ENCODE data around the gene RBFA. TPM values are rescaled to one million over a fixed set of nuclear protein-coding genes. Genes with fewer than 3 reads are reported as not detected.

RBFA gene
- polyA plus RNA-seq, 3 donors = 4.0 to 14.7 (median 5.7) TPM

DNA sequence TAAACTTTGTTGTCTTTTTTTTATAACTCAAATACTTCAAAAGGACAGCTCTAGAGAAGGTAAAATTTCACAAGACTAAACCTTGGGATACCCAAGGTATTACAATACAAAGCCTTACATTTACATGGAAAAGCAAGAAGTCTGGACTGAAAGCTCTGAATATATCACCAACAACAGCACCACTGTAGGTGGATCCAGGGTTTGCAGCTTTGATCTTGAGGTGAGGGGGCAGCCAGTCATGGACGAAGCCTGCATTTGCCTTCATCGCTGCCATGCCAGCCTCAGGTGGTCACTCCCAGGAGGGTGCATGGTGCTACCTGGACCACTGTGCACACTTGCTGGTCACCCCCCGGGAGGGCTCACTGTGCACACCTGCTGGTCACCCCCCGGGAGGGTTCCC is 36.6 kb downstream of the RBFA start:
- H3K4me3 ChIP-seq (replicated peaks in 1 of 3; ENCODE audit: low read depth in 2 of 3, low read length in 3 of 3) = no peak overlapping the region
- Mint-ChIP-seq H3K27me3 (ENCODE audit: low read depth in 3 of 3) (peaks cover 0 to 3% (median 2%) of the 10 kb centered on the region in 3 donors), H3K27ac (no peak overlapping the region), H3K36me3 (no peaks in the 10 kb centered on the region), H3K9me3 (peaks cover 0 to 20% (median 3%) of the 10 kb centered on the region in 7 donors), H3K4me1 (no peaks in the 10 kb centered on the region), H3K4me3 (no peak overlapping the region)
- H4K20me1 ChIP-seq (ENCODE audit: insufficient read depth, low read length) = no peaks in the 10 kb centered on the region
- H3K9ac ChIP-seq (ENCODE audit: insufficient read depth, low read length, poor library complexity, severe bottlenecking) = no peak overlapping the region
- H3K4me2 ChIP-seq (replicated peaks; ENCODE audit: extremely low read depth, low read length, poor library complexity, severe bottlenecking) = no peak overlapping the region
- H3K36me3 ChIP-seq (replicated peaks in 1 of 2; ENCODE audit: control insufficient read depth in 1 of 2, insufficient read depth in 2 of 2, low read length in 2 of 2) = no peaks in the 10 kb centered on the region
- no peak overlapping the region for H2AFZ ChIP-seq (ENCODE audit: insufficient read depth, low read depth, low read length, poor library complexity, severe bottlenecking)
- DNase-seq = no peak
- TF ChIP-seq, protein P1, sequence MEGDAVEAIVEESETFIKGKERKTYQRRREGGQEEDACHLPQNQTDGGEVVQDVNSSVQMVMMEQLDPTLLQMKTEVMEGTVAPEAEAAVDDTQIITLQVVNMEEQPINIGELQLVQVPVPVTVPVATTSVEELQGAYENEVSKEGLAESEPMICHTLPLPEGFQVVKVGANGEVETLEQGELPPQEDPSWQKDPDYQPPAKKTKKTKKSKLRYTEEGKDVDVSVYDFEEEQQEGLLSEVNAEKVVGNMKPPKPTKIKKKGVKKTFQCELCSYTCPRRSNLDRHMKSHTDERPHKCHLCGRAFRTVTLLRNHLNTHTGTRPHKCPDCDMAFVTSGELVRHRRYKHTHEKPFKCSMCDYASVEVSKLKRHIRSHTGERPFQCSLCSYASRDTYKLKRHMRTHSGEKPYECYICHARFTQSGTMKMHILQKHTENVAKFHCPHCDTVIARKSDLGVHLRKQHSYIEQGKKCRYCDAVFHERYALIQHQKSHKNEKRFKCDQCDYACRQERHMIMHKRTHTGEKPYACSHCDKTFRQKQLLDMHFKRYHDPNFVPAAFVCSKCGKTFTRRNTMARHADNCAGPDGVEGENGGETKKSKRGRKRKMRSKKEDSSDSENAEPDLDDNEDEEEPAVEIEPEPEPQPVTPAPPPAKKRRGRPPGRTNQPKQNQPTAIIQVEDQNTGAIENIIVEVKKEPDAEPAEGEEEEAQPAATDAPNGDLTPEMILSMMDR (IDR thresholded peaks at IDR 0.05) = no peak
- H3K4me1 ChIP-seq (ENCODE audit: control insufficient read depth in 1 of 2, insufficient read depth in 2 of 2, low read length in 2 of 2) = no peaks in the 10 kb centered on the region
- H3K9me3 ChIP-seq (replicated peaks in 1 of 2; ENCODE audit: control insufficient read depth in 1 of 2, insufficient read depth in 1 of 2, low read length in 2 of 2) = peaks cover 0 to 16% of the 10 kb centered on the region in 2 donors
- H3K27ac ChIP-seq (ENCODE audit: low read depth in 1 of 2, low read length in 2 of 2) = no peak overlapping the region
- intact Hi-C loops (cut with micrococcal nuclease) = no loop called here
- no peaks in the 10 kb centered on the region for H3K27me3 ChIP-seq (ENCODE audit: control insufficient read depth in 2 of 2, insufficient read depth in 2 of 2, low read length in 2 of 2)
- 90% methylated on average over 3 of the region's 4 CpGs for WGBS (ENCODE audit: insufficient coverage)
- H3K79me2 ChIP-seq (ENCODE audit: insufficient read depth, low read length) = no peaks in the 10 kb centered on the region

DNA sequence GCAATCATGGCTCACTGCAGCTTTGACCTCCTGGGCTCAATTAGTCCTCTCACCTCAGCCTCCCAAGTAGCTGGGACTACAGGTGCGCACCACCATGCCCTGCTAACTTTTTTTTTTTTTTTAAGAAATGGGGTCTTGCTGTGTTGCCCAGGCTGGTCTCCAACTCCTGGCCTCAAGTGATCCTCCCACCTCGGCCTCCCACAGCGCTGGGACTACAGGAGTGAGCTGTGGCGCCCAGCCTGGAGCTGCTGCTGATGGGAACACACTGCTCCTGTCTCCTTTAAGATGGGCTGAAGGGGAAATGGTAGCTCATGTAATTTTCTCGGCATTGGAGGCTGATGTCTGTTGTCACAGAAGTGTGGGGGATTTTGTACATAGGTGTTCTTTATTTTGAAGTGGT is 39.9 kb downstream of the RBFA start:
- Histone ChIP-seq H3K27ac (ENCODE audit: low read depth in 1 of 2, low read length in 2 of 2) (no peak overlapping the region), H3K79me2 (ENCODE audit: insufficient read depth, low read length) (no peaks in the 10 kb centered on the region), H3K9ac (ENCODE audit: insufficient read depth, low read length, poor library complexity, severe bottlenecking) (no peak overlapping the region), H3K27me3 (ENCODE audit: control insufficient read depth in 2 of 2, insufficient read depth in 2 of 2, low read length in 2 of 2) (no peaks in the 10 kb centered on the region), H3K4me3 (replicated peaks in 1 of 3; ENCODE audit: low read depth in 2 of 3, low read length in 3 of 3) (no peak overlapping the region), H3K9me3 (replicated peaks in 1 of 2; ENCODE audit: control insufficient read depth in 1 of 2, insufficient read depth in 1 of 2, low read length in 2 of 2) (peaks cover 3 to 45% of the 10 kb centered on the region in 2 donors), H3K36me3 (replicated peaks in 1 of 2; ENCODE audit: control insufficient read depth in 1 of 2, insufficient read depth in 2 of 2, low read length in 2 of 2) (no peaks in the 10 kb centered on the region), H2AFZ (ENCODE audit: insufficient read depth, low read depth, low read length, poor library complexity, severe bottlenecking) (no peak overlapping the region), H3K4me1 (ENCODE audit: control insufficient read depth in 1 of 2, insufficient read depth in 2 of 2, low read length in 2 of 2) (no peaks in the 10 kb centered on the region), H4K20me1 (ENCODE audit: insufficient read depth, low read length) (no peaks in the 10 kb centered on the region), H3K4me2 (replicated peaks; ENCODE audit: extremely low read depth, low read length, poor library complexity, severe bottlenecking) (no peak overlapping the region)
- H3K36me3 Mint-ChIP-seq = no peaks in the 10 kb centered on the region
- peaks cover 1% of the 10 kb centered on the region for H3K4me1 Mint-ChIP-seq
- DNase-seq = no peak
- intact Hi-C loops (cut with micrococcal nuclease) = no loop called here
- no peak overlapping the region for H3K4me3 Mint-ChIP-seq
- TF ChIP-seq, protein P1 (IDR thresholded peaks at IDR 0.05) = no peak
- no peak overlapping the region for H3K27ac Mint-ChIP-seq
- peaks cover 0 to 2% (median 2%) of the 10 kb centered on the region in 3 donors for H3K27me3 Mint-ChIP-seq (ENCODE audit: low read depth in 3 of 3)
- WGBS (ENCODE audit: insufficient coverage) = 94% methylated on average over 4 of the region's 5 CpGs
- peaks cover 9 to 38% (median 20%) of the 10 kb centered on the region in 7 donors for H3K9me3 Mint-ChIP-seq
